ENCODE results near the gene ABHD16A.

The ABHD16A gene

GRCh38 chr6:31730631-31731086 lies 27.5 kb upstream of the ABHD16A start:
- DNase-seq: no peak

- peak; percentile 69 to 88 for DNase-seq
These were observed 27.0 kb upstream of the ABHD16A start for GRCh38 chr6:31729979-31730630.

GRCh38 chr6:31729515-31729978 lies 26.4 kb upstream of the ABHD16A start:
- peak; percentile 85 to 95 for DNase-seq

GRCh38 chr6:31728767-31729514 lies 25.8 kb upstream of the ABHD16A start, which contains the start of gene DDAH2:
TSS of gene DDAH2 (minus strand) at chr6:31729299. CDS start at chr6:31729161, 138 bp downstream.
- no peak for DNase-seq

DNA sequence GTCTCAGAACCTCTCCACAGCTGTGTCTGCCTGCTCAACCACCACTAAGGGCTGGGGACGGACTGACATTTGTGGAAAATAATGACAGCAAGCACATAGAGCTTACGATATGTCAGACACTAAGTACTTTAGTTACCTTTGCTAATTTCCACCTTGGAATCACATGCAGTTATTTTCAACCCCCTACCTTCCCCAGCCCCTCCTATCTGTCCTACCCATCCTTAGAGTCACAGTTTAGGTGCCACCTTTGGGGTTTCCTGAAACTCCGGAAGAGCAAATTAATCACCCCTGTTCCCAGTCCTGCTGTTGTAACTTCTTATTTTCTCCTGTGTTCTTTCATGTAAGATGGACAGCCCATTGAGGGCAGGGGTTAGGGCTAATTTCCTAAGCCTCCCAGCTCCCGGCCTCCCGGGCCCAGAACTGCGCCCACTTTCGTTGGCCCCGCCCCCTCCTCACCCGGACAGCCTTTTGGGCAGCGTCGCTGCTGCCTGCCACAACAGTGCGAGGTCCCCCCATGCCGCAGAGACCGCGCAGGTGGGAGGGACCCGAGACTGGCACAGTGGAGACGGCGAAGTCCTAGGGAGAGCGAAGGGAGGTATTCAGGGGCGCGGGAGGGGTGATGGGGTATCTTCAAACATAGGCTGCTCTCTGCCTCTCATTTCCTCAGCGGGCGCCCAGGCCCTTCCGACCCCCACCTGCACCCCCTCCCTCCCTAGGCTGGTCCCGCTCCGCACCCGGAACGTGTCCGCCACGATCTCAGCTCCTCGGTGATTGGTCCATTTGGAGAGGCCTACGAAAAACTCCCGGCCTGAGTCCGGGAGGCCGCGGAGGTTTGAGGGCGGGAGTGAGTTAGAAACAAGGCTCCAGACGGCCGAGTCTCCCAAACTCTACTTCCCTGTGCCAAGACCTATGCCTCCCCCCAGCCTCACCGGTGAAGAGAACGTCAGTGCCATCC lies 24.9 kb upstream of the ABHD16A start:
- DNase-seq: no peak

DNA sequence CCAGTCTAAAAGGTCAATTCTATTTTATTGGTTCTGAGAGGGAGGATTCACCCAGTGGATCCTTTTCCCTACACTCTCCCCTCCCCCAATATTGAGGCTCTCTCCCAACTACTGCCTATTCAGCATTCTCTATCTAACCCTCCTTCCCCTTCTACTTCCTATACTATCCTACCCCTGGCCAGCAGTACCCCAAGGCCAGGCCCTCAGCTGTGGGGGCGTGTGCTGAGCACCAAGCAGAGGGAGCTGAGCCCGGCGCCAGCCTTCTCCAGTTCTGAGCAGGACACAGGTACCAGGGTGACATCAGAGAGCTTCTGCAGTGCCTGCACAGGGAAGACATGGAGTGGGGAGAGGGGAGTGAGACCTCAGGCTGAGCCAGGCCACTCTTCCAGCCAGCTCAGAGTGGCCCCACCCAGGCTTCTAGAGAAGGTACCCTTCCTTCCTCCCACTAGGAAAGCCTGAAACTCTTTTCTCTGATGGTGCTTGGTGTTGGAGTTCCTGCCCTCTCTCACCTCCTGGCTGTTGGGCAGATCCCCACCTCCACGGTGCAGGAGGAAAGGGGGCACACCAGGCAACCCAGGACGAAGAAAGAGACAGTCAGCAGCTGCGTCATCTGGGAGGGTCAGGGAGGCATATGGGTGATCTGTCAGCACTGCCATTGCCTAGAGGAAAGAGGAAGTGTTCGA lies 24.1 kb upstream of the ABHD16A start:
- no peak for DNase-seq

DNA sequence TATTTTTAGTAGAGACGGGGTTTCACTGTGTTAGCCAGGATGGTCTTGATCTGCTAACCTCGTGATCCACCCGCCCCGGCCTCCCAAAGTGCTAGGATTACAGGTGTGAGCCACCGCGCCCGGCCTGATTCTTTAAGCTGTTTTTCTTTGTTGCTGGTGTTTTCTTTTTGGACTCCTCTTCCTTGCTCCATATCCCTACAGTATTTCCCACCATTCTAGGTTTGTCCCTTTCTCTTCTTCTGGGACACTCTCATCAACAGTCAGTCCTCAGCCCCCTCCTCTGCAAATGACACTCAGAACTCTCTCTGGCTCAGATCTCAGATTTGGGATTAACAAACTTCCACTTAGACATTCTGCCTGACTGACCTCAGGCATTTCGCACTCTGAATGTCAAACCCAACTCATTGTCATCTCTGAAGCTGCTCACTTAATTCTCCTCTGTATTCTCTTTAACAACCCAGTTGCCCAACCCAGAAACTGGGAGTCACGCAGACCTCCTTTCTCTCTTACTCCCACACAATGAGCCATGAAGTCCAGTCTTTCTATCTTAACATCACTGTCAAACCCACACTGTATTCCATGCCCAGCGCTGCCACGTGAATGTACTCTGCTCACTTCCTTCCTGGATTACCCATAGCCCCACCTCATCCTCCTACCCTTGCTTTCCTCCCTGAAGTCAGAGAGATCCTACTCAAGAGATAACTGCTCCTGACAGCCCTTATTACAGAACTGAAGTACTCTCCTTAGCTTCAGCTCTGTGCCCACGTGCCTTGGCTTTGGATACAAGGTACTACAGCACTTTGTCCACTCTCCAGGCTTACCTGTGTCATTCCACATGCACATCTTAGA lies 22.6 kb upstream of the ABHD16A start:
- no peak for DNase-seq

DNA sequence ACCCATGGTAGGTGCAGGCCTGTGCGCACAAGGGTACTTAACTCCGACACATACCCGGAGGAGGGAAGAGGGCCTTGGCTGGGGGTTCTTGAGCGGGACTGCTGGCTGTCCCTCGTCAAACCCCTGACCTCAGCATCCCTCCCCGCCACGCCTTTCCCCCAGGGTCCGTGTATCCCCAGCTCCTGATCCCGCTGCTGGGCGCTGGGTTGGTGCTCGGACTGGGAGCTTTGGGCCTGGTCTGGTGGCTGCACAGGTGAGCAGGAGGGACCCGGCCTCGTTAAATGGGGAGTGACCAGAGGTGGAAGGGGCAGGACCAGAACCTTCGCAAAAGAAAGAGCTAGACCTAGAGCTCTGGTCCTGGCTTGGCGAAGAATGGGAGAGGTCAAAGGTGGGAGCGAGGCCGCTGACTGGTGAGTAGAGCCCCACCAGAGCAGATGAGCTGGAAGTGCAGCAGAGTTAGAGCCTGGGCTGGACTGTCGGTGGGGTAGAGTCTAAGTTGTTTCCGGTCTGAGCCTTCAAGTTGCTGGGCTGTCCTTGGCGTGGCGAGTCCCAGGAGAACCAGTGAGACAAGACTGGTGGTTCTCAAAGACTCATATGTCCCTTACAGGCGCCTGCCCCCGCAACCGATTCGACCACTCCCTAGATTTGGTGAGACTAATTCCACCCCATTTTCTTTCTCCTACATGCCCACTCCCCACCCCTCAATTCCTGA lies 21.0 kb upstream of the ABHD16A start:
- DNase-seq: no peak

DNA sequence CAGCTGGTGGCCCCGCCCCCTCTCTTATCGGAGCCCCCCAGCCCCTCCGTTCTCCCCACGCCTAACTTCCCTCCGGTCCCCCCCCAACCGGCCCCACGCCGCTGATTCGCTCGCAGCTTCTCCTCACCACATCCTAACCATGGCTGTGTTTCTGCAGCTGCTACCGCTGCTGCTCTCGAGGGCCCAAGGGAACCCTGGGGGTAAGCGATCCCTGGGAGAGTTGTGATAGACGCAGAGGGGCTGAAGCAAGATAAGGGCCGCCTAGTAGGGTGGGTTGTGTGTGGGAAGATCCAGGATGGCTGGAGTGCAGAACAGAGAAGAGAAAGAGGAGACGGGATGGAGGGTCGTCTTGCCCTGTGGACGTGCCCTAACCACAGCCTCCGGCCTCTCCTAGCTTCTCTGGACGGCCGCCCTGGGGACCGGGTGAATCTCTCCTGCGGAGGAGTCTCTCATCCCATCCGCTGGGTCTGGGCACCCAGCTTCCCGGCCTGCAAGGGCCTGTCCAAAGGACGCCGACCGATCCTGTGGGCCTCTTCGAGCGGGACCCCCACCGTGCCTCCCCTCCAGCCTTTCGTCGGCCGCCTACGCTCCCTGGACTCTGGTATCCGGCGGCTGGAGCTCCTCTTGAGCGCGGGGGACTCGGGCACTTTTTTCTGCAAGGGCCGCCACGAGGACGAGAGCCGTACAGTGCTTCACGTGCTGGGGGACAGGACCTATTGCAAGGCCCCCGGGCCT lies 20.3 kb upstream of the ABHD16A start, which contains the start of gene MPIG6B:
TSS of gene MPIG6B (plus strand) at position 129 of the 735 bp plus-strand sequence. CDS start at position 140, 11 bp downstream.
- no peak for DNase-seq

DNA sequence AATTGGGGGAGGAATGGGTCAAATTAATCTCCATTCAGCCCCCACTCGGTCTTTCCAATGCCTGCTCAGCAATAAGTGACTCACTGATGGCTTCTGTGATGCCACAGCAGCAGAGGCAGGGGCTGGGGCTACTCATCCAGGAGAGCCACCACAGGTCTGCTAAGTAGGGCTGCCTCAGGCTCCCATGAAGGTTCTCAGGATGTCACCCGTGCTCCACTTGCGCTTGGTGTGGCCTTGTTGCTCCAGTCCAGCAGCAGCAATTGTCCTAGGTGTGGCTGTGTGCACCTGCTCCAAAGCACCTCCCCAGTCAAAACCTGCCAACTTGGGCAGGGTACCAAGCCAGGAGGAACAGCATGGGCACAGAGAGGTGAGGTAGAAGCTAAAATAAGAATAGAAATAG lies 19.0 kb upstream of the ABHD16A start:
- no peak for DNase-seq

- no peak for DNase-seq
These were observed 18.4 kb upstream of the ABHD16A start, which contains the start of gene LY6G6C for GRCh38 chr6:31721351-31722020. TSS of gene LY6G6C (minus strand) at chr6:31721746. CDS start at chr6:31721679, 67 bp downstream.

DNA sequence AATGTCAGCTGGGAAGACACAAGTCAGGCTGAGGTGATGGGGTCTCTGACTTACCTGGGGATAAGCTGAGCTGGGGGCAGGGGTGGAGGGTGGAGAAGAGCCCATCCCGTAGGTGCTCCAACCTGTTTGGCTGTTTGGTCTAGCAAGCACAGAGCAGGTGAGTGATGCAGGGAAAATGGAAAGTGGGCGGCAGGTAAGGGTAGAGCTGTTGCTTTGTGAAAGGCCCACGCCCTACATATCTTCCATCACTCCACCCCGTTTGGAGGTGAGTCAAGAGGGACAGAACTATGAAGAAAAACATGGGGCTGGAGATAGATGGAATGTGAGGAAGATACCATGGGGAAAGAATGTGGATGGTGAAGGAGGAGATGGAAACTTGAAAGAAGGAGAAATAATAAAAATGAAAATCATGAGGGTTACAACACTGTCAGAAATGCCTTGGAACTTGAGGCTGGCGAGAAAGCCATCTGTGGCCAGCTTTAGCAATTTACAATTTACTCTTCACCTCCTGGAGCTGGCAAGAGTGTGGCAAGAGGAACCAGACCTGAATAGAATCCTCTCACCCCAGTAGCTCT lies 17.2 kb upstream of the ABHD16A start:
- DNase-seq: no peak

- DNase-seq: no peak
These were observed 15.9 kb upstream of the ABHD16A start for GRCh38 chr6:31719001-31719400.

DNA sequence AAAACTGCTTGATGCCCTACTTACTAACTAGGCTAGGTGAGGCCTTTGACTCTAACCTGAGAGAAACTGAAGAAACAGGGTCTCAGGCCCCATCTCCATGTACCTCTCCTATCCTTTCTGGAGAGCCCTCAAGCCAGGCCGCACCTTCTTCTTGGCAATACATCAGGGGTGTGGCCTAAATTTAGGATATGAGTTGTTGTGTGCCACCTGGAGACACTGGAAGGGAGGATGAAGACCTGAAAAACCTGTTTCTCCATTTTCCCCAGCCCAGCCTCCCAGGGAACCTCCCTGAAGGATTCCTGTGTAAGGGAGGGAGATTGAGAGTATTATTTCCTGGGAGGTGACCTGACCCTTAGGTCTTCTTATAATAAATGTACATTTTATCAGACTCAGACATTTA lies 15.1 kb upstream of the ABHD16A start:
- DNase-seq: peak; percentile 33 to 75

- DNase-seq: peak in 1 of 2 experiments; percentile 29
These were observed 14.5 kb upstream of the ABHD16A start for GRCh38 chr6:31717499-31718222.

- no peak for DNase-seq
These were observed 12.2 kb upstream of the ABHD16A start, which contains the start of gene LY6G6D for GRCh38 chr6:31715022-31715958. TSS of gene LY6G6D (plus strand) at chr6:31715348. CDS start at chr6:31715356, 8 bp downstream.
